Measurements from ENCODE around the gene MARK2. TPM values are rescaled to one million over a fixed set of nuclear protein-coding genes. Genes with fewer than 3 reads are reported as not detected.
A peak's percentile ranks its signal among the peaks of the same experiment; 100 is the strongest.
"Not testable (repeated sequence)": the region's sequence is repeated elsewhere in the genome, so short reads cannot be mapped to it uniquely, and the experiment has no call there.

MARK2 gene
- total RNA-seq, 2 experiments from 2014 or later = 23.3 to 24.5 TPM

GRCh38 chr11:63802637-63803414, 36.1 kb upstream of the MARK2 start:
- H3K27me3 Mint-ChIP-seq = peaks cover 3% of the 10 kb centered on the region
- H3K4me3 Mint-ChIP-seq = no peak overlapping the region
- H3K9me3 Mint-ChIP-seq = no peaks in the 10 kb centered on the region
- intact Hi-C loops (cut with micrococcal nuclease) = no loop called here
- DNase-seq = no peak
- ATAC-seq = no peak
- POLR2A ChIA-PET = no interaction called here
- no peak for TF ChIP-seq CTCF (IDR thresholded peaks at IDR 0.05)
- H3K36me3 Mint-ChIP-seq (ENCODE audit: low read depth) = no peaks in the 10 kb centered on the region
- no peak overlapping the region for H3K27ac Mint-ChIP-seq
- CTCF ChIA-PET = interaction anchor here (0.9 to 1.0 kb wide), 2 partner anchors 34 to 143 kb away, joined by 3 to 6 read pairs; no protein-coding TSS in a partner anchor
- no peaks in the 10 kb centered on the region for H3K4me1 Mint-ChIP-seq (ENCODE audit: low read depth)

- no peaks in the 10 kb centered on the region for H3K4me1 Mint-ChIP-seq (ENCODE audit: low read depth)
- no peak for TF ChIP-seq CTCF (IDR thresholded peaks at IDR 0.05)
- H3K36me3 Mint-ChIP-seq (ENCODE audit: low read depth) = no peaks in the 10 kb centered on the region
- no peaks in the 10 kb centered on the region for H3K27me3 Mint-ChIP-seq
- CTCF ChIA-PET = interaction anchor here (1.6 kb wide), 1 partner anchor 10 kb away, joined by 3 read pairs; no protein-coding TSS in a partner anchor
- ATAC-seq = no peak
- POLR2A ChIA-PET = no interaction called here
- H3K4me3 Mint-ChIP-seq = no peak overlapping the region
- intact Hi-C loops (cut with micrococcal nuclease) = no loop called here
- no peaks in the 10 kb centered on the region for H3K9me3 Mint-ChIP-seq
- no peak for DNase-seq
- H3K27ac Mint-ChIP-seq = no peak overlapping the region
These were observed 34.7 kb upstream of the MARK2 start for GRCh38 chr11:63804259-63804658.

GRCh38 chr11:63805844-63806415, 33.0 kb upstream of the MARK2 start:
- POLR2A ChIA-PET = interaction anchor here (1.0 kb wide), 1 partner anchor 14 kb away, joined by 4 read pairs; no protein-coding TSS in a partner anchor
- no peak for TF ChIP-seq CTCF (IDR thresholded peaks at IDR 0.05)
- CTCF ChIA-PET = no interaction called here
- Mint-ChIP-seq H3K4me1 (ENCODE audit: low read depth) (no peaks in the 10 kb centered on the region), H3K9me3 (no peaks in the 10 kb centered on the region), H3K36me3 (ENCODE audit: low read depth) (no peaks in the 10 kb centered on the region), H3K27me3 (no peaks in the 10 kb centered on the region), H3K4me3 (no peak overlapping the region), H3K27ac (no peak overlapping the region)
- DNase-seq (no peak), ATAC-seq (no peak)
- intact Hi-C loops (cut with micrococcal nuclease) = no loop called here

GRCh38 chr11:63810383-63810782, 28.5 kb upstream of the MARK2 start:
- H3K36me3 Mint-ChIP-seq (ENCODE audit: low read depth); intact Hi-C loops (cut with micrococcal nuclease); H3K4me3 Mint-ChIP-seq; H3K9me3 Mint-ChIP-seq; H3K27me3 Mint-ChIP-seq; ATAC-seq; DNase-seq; H3K27ac Mint-ChIP-seq: not testable (repeated sequence)
- peaks cover 19% of the 10 kb centered on the region for H3K4me1 Mint-ChIP-seq (ENCODE audit: low read depth)
- ChIA-PET CTCF (interaction anchor here (0.7 kb wide), 1 partner anchor 27 kb away, joined by 3 read pairs; no protein-coding TSS in a partner anchor), POLR2A (interaction anchor here (1.0 kb wide), 1 partner anchor 25 kb away, joined by 4 read pairs; no protein-coding TSS in a partner anchor)

GRCh38 chr11:63811522-63811921, 27.4 kb upstream of the MARK2 start:
- no peak for ATAC-seq
- no peak for TF ChIP-seq CTCF (IDR thresholded peaks at IDR 0.05)
- Mint-ChIP-seq H3K4me1 (ENCODE audit: low read depth) (peaks cover 24% of the 10 kb centered on the region), H3K27me3 (no peaks in the 10 kb centered on the region), H3K36me3 (ENCODE audit: low read depth) (peaks cover 13% of the 10 kb centered on the region), H3K9me3 (no peaks in the 10 kb centered on the region), H3K4me3 (peak overlapping the region; percentile 18), H3K27ac (no peak overlapping the region)
- no peak for DNase-seq
- intact Hi-C loops (cut with micrococcal nuclease) = no loop called here
- CTCF ChIA-PET = no interaction called here
- POLR2A ChIA-PET = interaction anchor here (1.0 kb wide), 1 partner anchor 27 kb away, joined by 4 read pairs; no protein-coding TSS in a partner anchor
